NCI-H1417 treated with DMSO at 0.1 percent for 48 hours (cell line): Measurements from ENCODE around the gene MZB1.
"Not testable (repeated sequence)": the region's sequence is repeated elsewhere in the genome, so short reads cannot be mapped to it uniquely, and the experiment has no call there.

Source experiments
- DNase-seq: peaks from one replicate; lab custom pipeline; 2025; lab: John Stamatoyannopoulos, UW

MZB1 gene

GRCh38 chr5:139391570-139392323 lies 2.0 kb upstream of the MZB1 start:
- DNase-seq, result no peak

- no peak for DNase-seq
Measured at GRCh38 chr5:139390639-139391569, 1.2 kb upstream of the MZB1 start.

- DNase-seq, result no peak
Measured at GRCh38 chr5:139388198-139388821, 1.4 kb downstream of the MZB1 start.

DNA sequence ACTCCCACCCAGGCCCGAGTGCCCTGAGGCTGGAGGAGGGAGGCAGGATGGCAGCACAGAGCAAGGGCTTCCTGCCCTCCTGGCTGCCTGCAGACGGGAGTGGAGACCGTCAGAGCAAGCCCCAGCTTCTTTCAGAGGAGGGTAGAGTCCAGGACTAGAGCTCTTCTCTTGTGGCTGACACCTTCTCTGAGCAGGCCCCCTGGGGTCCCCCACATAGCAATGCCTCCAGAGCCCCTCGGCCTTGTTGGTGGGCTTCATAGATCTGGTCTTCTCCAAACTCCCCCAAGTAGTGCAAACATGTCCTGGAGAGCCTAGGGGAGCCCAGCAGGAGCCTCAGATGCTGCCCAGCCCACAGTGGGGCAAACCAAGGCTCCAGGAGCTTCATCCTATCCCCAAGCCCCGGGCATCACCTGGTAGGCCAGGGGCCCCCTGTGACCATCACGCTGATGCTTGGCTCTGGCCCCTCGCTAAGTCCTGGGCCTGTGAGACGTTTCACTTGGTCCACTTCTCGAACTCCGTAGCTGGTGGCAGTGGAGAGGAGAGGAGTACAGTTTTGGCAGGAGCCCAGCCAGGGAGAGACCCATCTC lies 2.0 kb downstream of the MZB1 start:
- no peak for DNase-seq

- not testable (repeated sequence) for DNase-seq
Measured at GRCh38 chr5:139386956-139387355, 2.8 kb downstream of the MZB1 start.

- DNase-seq, result no peak
Measured at GRCh38 chr5:139386050-139386438, 3.7 kb downstream of the MZB1 start.

- DNase-seq, result no peak
Measured at GRCh38 chr5:139385061-139386049, 4.4 kb downstream of the MZB1 start.

DNA sequence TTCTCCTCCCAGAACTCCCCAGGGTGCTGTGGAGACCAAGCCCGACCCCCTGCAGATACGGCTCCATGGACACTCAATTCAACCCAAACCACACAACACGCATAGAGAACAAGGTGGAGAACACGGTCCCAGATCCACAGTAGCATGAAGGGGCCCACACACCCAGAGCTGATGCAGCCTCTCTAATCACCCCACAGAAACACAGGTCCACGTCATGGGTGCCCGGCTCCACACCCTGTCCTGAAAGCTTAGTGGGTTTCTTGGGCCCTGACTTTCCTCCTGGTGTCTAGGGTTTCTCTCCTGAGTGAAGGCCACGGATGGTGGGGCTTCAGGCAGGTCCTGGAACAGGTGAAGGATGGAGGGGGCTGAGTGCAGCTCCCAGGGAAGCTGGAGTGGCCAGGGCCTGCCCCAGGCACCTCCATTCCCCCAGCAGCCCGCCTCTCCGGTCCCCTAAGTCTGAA lies 5.1 kb downstream of the MZB1 start:
- no peak for DNase-seq

DNA sequence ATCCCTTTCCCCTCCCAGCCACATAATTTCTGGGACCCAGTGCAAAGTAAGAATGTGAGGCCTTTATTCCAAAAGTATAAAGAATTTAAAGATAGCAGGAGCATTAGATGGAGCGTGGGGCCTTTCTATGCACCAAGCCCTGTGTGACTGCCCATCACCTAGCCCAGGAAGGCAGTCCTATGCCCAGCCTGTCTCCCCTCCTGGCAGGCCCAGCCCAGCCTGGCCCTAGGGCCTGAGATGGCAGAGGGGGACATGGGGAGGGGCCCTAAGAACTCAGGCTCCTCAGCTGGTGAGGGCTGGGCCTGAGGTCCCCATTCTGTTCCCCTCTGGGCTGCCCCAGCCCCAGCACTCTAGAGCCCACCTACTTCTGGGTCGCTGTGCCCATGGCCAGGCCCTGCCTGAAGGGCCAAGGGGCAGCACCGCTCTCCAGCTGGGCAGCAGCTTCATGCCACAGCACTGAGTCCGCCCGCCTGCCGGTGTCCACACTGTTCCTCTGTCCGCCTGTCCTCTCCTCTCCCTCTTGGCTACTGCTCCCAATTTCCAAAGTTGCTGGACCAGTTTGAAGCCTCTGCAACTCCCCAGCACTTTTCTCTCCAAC lies 5.6 kb downstream of the MZB1 start:
- no peak for DNase-seq

- no peak for DNase-seq
Measured at GRCh38 chr5:139383275-139383992, 6.3 kb downstream of the MZB1 start, which contains the start of gene SLC23A1. SLC23A1 (minus strand) TSS chr5:139383297; CDS start chr5:139383253, 44 bp downstream.

DNA sequence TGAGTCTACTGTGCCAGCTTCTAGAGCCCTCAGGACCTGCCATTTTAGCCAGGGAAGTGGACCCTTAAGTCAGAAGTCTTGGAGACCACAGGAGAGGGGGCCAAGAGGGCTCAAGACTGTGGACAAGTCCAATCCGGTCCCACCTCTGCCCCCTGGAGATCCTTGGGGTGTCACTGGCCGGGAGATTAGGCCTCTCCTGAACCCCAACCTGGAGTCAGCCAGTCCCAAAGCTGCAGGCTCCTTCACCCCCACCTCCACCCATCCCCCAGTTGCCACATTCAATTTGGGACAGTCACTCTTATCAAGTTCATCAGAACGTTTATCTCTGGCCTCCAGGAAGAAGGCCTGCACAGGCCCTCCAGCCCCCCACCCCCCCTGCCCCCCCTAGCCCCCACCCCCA lies 6.9 kb downstream of the MZB1 start:
- DNase-seq, result no peak

DNA sequence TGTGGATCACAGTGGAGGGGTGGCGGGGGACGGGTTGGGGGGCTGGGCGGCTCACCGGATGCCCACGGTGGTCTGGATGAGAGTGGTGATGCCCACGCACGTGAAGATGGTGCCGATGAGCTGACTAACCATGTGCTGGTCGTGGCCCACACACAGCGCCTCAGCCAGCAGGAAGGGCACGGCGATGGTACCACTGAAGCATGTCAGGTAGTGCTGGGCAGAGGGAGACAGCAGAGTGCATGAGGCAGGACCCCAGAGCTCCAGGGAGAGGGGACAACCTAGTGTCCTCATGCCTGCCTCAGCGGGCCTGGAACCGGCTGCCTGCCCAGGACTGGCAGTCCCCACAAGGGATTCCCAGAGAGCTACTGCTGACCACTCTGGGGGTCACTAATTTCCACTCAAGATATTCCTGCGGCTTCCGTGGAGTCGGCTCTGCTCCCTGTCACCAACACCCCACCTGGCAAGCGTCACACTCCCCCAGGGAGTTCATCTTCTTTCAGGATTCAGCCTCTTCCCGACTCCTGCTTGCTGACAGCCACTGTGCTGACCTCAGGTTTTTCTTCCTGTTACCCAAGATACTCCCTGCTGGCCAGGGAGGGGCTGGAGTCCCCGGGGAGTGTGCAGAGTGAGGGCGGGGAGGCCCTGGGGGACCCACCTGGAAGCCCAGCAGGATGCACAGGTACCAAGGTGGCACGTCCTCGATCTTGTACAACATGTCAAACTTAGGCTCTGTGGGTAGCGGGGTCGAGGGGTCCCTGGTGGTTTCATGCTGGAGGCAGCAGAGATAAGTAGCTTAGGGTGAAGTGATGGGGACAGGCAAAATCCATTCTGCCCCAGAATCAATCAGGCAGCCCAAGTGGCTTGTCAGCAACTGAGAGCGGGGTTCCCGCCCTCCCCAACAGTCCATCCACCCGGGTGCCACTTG lies 7.6 kb downstream of the MZB1 start:
- no peak for DNase-seq

GRCh38 chr5:139379626-139380449 lies 9.9 kb downstream of the MZB1 start:
- DNase-seq, result no peak

DNA sequence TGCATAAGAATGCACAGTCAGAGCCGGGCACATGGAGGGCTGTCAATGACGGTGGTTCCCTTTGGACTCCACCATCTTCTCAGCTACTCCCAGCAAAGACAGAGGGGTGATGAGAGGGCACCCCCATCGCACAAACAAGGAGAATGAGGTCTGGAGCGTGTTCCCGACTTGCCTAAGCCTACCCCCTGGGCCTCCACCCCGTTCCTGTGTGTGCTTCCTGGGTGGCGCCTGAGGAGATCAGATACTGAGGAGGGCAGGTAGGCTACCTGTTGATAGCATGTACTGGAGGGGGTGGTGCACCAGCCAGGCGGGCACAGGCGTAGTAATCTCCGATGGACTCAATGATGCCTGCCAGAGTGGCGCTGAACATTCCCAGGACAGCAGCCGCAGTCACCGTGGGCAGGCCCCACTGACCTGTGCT lies 10.8 kb downstream of the MZB1 start:
- no peak for DNase-seq

DNA sequence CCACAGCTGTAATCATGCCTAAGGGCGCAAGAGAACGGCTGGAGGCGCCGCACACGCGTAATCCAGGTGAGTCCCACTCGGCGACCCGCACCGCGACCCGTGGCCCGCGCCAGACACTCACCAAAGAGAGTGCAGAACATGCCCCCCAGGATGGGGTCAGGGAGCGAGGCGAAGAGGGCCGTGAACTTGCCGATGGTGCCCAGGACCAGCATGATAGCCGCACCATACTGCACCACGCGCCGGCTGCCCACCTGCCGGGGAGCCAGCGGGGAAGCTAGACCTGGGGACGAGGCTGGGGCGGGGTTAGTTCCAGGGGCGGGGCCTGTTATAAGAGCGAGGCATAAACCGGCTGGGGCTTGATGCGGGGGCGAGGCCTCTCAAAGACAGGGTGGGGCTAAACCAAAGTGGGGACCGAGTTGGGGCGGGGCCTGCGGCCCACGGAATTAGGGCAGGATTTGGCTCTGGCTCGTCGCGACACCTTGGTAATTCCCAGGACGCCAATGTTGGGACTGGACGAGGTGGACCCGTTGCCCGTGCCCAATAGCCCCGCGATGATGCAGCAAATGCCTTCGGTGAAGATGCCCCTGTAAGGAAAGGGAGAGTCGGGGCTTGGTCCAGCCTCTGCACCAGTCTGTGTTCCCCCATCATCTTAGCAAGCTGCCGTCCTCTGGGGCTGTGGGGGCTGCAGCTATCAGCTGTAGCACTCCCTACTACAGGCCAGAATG lies 11.4 kb downstream of the MZB1 start:
- no peak for DNase-seq

DNA sequence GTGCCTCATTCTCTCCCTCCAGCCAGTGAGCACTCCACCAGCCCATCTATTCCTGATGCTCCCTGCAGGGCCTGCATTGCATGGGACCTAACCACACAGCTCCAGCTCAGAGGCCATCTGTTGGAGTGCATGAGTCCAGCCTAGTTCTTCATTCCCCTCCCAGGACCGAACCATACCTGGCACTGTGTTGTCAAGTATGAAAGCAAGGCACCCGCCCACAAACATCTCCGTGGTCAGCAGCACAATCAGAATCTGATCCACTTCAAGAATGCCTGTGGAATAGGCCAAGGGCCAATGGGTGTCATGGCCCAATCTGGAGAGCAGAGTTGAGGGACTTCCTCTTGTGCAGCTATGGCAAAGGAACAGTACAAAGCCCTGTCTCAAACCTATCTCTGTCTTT lies 12.5 kb downstream of the MZB1 start:
- no peak for DNase-seq

- DNase-seq, result no peak
Measured at GRCh38 chr5:139376364-139376763, 13.3 kb downstream of the MZB1 start.
